ENCODE data around the gene SUPT5H. TPM values are rescaled to one million over a fixed set of nuclear protein-coding genes. Genes with fewer than 3 reads are reported as not detected.

Gene SUPT5H
- total and polyA plus RNA-seq, 2 experiments from 2014 or later = 71.6 to 184 TPM

DNA sequence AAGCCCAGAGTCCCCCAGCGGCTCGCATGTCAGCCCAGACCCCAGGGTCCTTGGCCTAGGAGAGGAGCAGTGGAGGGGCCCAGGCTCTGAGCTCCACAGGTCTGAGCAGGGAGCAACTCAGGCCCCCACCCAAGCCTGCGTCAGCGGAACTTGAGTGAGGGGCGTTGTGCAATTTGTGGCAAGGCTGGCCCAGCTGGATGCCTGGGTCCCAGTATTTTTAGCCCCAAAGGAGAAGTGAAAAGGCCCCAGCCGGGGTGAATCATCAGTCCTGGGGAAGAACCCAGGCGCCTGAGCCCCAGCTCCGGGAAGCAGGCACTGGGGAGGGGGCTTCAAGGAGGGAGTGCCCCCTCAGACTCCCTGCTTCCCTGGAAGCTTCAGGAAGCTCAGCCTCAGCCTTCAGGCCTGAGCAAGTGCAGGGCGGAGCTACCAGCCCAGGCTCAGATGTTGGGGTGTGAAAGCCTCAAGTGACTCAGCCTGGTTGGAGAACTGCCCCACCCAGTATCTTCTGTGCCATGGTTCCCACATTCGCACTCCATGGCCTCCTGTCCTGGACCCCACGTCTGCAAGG is 47.0 kb upstream of the SUPT5H start:
- TF ChIP-seq, protein P1, sequence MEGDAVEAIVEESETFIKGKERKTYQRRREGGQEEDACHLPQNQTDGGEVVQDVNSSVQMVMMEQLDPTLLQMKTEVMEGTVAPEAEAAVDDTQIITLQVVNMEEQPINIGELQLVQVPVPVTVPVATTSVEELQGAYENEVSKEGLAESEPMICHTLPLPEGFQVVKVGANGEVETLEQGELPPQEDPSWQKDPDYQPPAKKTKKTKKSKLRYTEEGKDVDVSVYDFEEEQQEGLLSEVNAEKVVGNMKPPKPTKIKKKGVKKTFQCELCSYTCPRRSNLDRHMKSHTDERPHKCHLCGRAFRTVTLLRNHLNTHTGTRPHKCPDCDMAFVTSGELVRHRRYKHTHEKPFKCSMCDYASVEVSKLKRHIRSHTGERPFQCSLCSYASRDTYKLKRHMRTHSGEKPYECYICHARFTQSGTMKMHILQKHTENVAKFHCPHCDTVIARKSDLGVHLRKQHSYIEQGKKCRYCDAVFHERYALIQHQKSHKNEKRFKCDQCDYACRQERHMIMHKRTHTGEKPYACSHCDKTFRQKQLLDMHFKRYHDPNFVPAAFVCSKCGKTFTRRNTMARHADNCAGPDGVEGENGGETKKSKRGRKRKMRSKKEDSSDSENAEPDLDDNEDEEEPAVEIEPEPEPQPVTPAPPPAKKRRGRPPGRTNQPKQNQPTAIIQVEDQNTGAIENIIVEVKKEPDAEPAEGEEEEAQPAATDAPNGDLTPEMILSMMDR (IDR thresholded peaks at IDR 0.05; ENCODE audit: poor library complexity) = no peak
- TF ChIP-seq EZH2 (IDR thresholded peaks at IDR 0.05; ENCODE audit: borderline replicate concordance) (no peak), EZH2phosphoT487 (IDR thresholded peaks at IDR 0.05; ENCODE audit: low read depth, severe bottlenecking, unreplicated experiment) (no peak)
- no peaks in the 10 kb centered on the region for H3K36me3 ChIP-seq (replicated peaks; ENCODE audit: insufficient read depth, low read depth)
- DNase-seq (ENCODE audit: low spot score) = peak; percentile 82
- no peaks in the 10 kb centered on the region for H3K9me2 ChIP-seq (replicated peaks; ENCODE audit: insufficient read depth)
- no peak overlapping the region for H3K4me3 ChIP-seq
- no peaks in the 10 kb centered on the region for H4K20me1 ChIP-seq (ENCODE audit: insufficient read depth, poor library complexity, severe bottlenecking)
- peak overlapping the region; percentile 100 for H3K27ac ChIP-seq
- no peaks in the 10 kb centered on the region for H3K27me3 ChIP-seq
- no peak overlapping the region for H2AFZ ChIP-seq
- H3K4me2 ChIP-seq = peak overlapping the region; percentile 64
- peaks cover 7% of the 10 kb centered on the region for H3K79me2 ChIP-seq
- 80% methylated on average over 11 of the region's 11 CpGs for WGBS (ENCODE audit: low lambda C conversion rate, missing lambda C conversion rate)
- H3K9me3 ChIP-seq (ENCODE audit: low read depth) = no peaks in the 10 kb centered on the region
- H3K4me1 ChIP-seq (ENCODE audit: insufficient read depth) = peaks cover 38% of the 10 kb centered on the region

DNA sequence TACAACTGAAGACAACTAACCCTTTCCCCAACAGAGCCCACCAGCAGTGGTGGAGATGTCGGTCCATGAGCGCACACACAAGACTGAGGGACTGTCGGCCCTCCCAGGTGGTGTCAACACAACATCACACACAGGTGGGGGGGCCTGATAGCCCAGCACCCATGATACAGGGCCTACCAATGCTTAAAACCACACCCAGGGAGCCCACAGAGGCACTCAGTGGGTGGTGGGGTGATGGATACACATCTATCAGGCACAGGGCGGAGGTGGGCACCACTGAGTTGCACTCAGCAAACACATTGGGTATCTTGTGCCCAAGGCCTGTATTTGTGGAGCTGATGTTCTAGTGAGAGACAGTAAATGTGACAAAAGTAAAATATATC is 45.7 kb upstream of the SUPT5H start:
- WGBS (ENCODE audit: low lambda C conversion rate, missing lambda C conversion rate) = 96% methylated on average over 4 of the region's 4 CpGs
- TF ChIP-seq EZH2phosphoT487 (IDR thresholded peaks at IDR 0.05; ENCODE audit: low read depth, severe bottlenecking, unreplicated experiment) (no peak), EZH2 (IDR thresholded peaks at IDR 0.05; ENCODE audit: borderline replicate concordance) (no peak)
- TF ChIP-seq, protein P1 (IDR thresholded peaks at IDR 0.05; ENCODE audit: poor library complexity) = no peak
- Histone ChIP-seq H3K36me3 (replicated peaks; ENCODE audit: insufficient read depth, low read depth) (no peaks in the 10 kb centered on the region), H4K20me1 (ENCODE audit: insufficient read depth, poor library complexity, severe bottlenecking) (no peaks in the 10 kb centered on the region), H3K4me2 (no peak overlapping the region), H2AFZ (no peak overlapping the region), H3K4me1 (ENCODE audit: insufficient read depth) (peaks cover 45% of the 10 kb centered on the region), H3K79me2 (peaks cover 2% of the 10 kb centered on the region), H3K27me3 (no peaks in the 10 kb centered on the region), H3K4me3 (no peak overlapping the region), H3K9me3 (ENCODE audit: low read depth) (no peaks in the 10 kb centered on the region), H3K9me2 (replicated peaks; ENCODE audit: insufficient read depth) (no peaks in the 10 kb centered on the region), H3K27ac (peak overlapping the region; percentile 100)
- DNase-seq (ENCODE audit: low spot score) = no peak

DNA sequence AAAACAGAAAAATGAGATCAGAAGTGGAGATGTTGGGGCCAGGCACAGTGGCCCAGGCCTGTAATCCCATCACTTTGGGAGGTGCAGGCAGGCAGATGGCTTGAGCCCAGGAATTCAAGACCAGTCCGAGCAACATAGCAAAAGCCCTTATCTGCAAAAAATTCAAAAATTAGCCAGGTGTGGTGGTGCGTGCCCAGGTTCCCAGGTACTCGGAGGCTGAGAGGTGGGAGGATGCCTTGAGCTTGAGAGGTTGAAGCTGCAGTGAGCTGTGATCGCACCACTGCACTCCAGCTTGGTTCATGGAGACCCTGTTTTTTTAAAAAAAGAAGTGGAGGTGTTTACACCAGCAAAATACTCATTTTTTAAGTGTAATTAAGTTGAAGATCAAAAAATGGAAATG is 45.3 kb upstream of the SUPT5H start:
- no peak overlapping the region for H2AFZ ChIP-seq
- no peaks in the 10 kb centered on the region for H3K36me3 ChIP-seq (replicated peaks; ENCODE audit: insufficient read depth, low read depth)
- TF ChIP-seq, protein P1 (IDR thresholded peaks at IDR 0.05; ENCODE audit: poor library complexity) = no peak
- no peak for TF ChIP-seq EZH2 (IDR thresholded peaks at IDR 0.05; ENCODE audit: borderline replicate concordance)
- TF ChIP-seq EZH2phosphoT487 (IDR thresholded peaks at IDR 0.05; ENCODE audit: low read depth, severe bottlenecking, unreplicated experiment) = no peak
- DNase-seq (ENCODE audit: low spot score) = no peak
- no peaks in the 10 kb centered on the region for H3K9me2 ChIP-seq (replicated peaks; ENCODE audit: insufficient read depth)
- WGBS (ENCODE audit: low lambda C conversion rate, missing lambda C conversion rate) = 89% methylated on average over 4 of the region's 4 CpGs
- H3K4me1 ChIP-seq (ENCODE audit: insufficient read depth) = peaks cover 45% of the 10 kb centered on the region
- H3K4me3 ChIP-seq = no peak overlapping the region
- peaks cover 5% of the 10 kb centered on the region for H3K79me2 ChIP-seq
- H3K9me3 ChIP-seq (ENCODE audit: low read depth) = no peaks in the 10 kb centered on the region
- H3K27me3 ChIP-seq = no peaks in the 10 kb centered on the region
- H3K4me2 ChIP-seq = no peak overlapping the region
- H3K27ac ChIP-seq = peak overlapping the region; percentile 100
- no peaks in the 10 kb centered on the region for H4K20me1 ChIP-seq (ENCODE audit: insufficient read depth, poor library complexity, severe bottlenecking)

Data from hepatocyte (in vitro differentiated cells).